BJ (cell line): Measurements from ENCODE around the gene RGL2. TPM values are rescaled to one million over a fixed set of nuclear protein-coding genes. Genes with fewer than 3 reads are reported as not detected.

Experiments used
- CTCF ChIA-PET: fragments of 350-600 bp; formaldehyde crosslinking; extraction: SDS; loops from one replicate; lab custom pipeline; 2021; ENCODE audit warnings: antibody characterized with exemption, inconsistent platforms; lab: Yijun Ruan, JAX
- POLR2A ChIA-PET: fragments of 300-600 bp; sonication (Branson Sonifier 250); formaldehyde crosslinking; extraction: SDS; loops from one replicate; lab custom pipeline; 2021; ENCODE audit warnings: antibody characterized with exemption; lab: Charles Lee
- DNase-seq: peaks from one replicate; pipeline ENCODE4 v3.0.0-alpha.2; 2011; ENCODE audit warnings: low read depth
- H3K27me3 ChIP-seq: 2 replicates; pipeline ENCODE4 v1.6.0; 2011; ENCODE audit warnings: low read length; ENCODE audit not compliant: control insufficient read depth, insufficient read depth
- H3K36me3 ChIP-seq: 2 replicates; pipeline ENCODE4 v1.5.1; 2011; ENCODE audit warnings: low read length; ENCODE audit not compliant: control insufficient read depth, insufficient read depth
- H3K4me3 ChIP-seq: 2 replicates; pipeline ENCODE4 v1.5.1; 2011; ENCODE audit warnings: low read depth, mild to moderate bottlenecking, control low read depth, low read length
- CTCF ChIP-seq: IDR thresholded peaks from 2 replicates; pipeline ENCODE4 v1.5.1; 2011; ENCODE audit warnings: low read depth, mild to moderate bottlenecking, control low read depth, inconsistent platforms, low read length, moderate library complexity; ENCODE audit not compliant: insufficient read depth
- polyA plus RNA-seq: library from polyadenylated mRNA; depleted of rRNA; stranded (reverse); fragments of >200 nt; gene quantifications from 2 replicates; pipeline ENCODE4 v1.2.3, GENCODE V29; 2011

The RGL2 gene
- polyA plus RNA-seq, 1 experiment, result 35.2 TPM

- H3K27me3 ChIP-seq, result peaks cover 3% of the 10 kb centered on the region; the same call in 1 of the 2 replicates
- ChIA-PET POLR2A (no interaction called here), CTCF (no interaction called here)
- no peak for TF ChIP-seq CTCF
- DNase-seq, result no peak
- H3K4me3 ChIP-seq, result no peak overlapping the region
- no peaks in the 10 kb centered on the region for H3K36me3 ChIP-seq
These were observed 30.3 kb upstream of the RGL2 start for GRCh38 chr6:33329058-33329457.

GRCh38 chr6:33324125-33324524, 25.4 kb upstream of the RGL2 start:
- no peak for DNase-seq
- Histone ChIP-seq H3K27me3 (peaks cover 3% of the 10 kb centered on the region; the same call in 1 of the 2 replicates), H3K36me3 (peaks cover 12% of the 10 kb centered on the region), H3K4me3 (no peak overlapping the region)
- ChIA-PET POLR2A (no interaction called here), CTCF (interaction anchor here (1.1 kb wide), 1 partner anchor 15 kb away, joined by 3 read pairs; no protein-coding TSS in a partner anchor)
- TF ChIP-seq CTCF, result no peak

- no peak for DNase-seq
These were observed 24.8 kb upstream of the RGL2 start for GRCh38 chr6:33323623-33323948.

GRCh38 chr6:33321227-33321626, 22.5 kb upstream of the RGL2 start:
- Histone ChIP-seq H3K4me3 (peak overlapping the region; percentile 62; the same call in 1 of the 2 replicates), H3K27me3 (no peaks in the 10 kb centered on the region), H3K36me3 (peaks cover 19% of the 10 kb centered on the region)
- ChIA-PET POLR2A (interaction anchor here (0.6 kb wide), 1 partner anchor 138 kb away, joined by 5 read pairs; no protein-coding TSS in a partner anchor), CTCF (interaction anchor here (0.8 to 1.2 kb wide), 3 partner anchors 63 to 103 kb away, joined by 3 read pairs; no protein-coding TSS in a partner anchor)
- no peak for DNase-seq
- no peak for TF ChIP-seq CTCF

More at GRCh38 chr6:33323623-33323948, 24.8 kb upstream of the RGL2 start:
- POLR2A ChIA-PET, result no interaction called here
- CTCF ChIA-PET, result no interaction called here
- Histone ChIP-seq H3K36me3 (peaks cover 18% of the 10 kb centered on the region), H3K4me3 (peak overlapping the region; percentile 62), H3K27me3 (no peaks in the 10 kb centered on the region)
- no peak for TF ChIP-seq CTCF

- H3K36me3 ChIP-seq, result peaks cover 21% of the 10 kb centered on the region
- H3K27me3 ChIP-seq, result no peaks in the 10 kb centered on the region
- H3K4me3 ChIP-seq, result peak overlapping the region; percentile 22
- DNase-seq, result peak; percentile 71
- no peak for TF ChIP-seq CTCF
- POLR2A ChIA-PET, result interaction anchor here (0.6 kb wide), 1 partner anchor 450 kb away, joined by 3 read pairs; no protein-coding TSS in a partner anchor
- CTCF ChIA-PET, result interaction anchor here (0.8 to 1.2 kb wide), 3 partner anchors 62 to 103 kb away, joined by 3 read pairs; no protein-coding TSS in a partner anchor
These were observed 21.8 kb upstream of the RGL2 start for GRCh38 chr6:33320315-33321181.
